CD4-positive, alpha-beta T cell treated with Interleukin-6 for 4 hours (primary cell): Measurements from ENCODE around the gene ZNF184.
"Not testable (repeated sequence)": the region's sequence is repeated elsewhere in the genome, so short reads cannot be mapped to it uniquely, and the experiment has no call there.

Source experiments
- DNase-seq: peaks from one replicate; pipeline ENCODE4 v3.0.0-alpha.2; 2020; ENCODE audit warnings: mixed read lengths

The ZNF184 gene

GRCh38 chr6:27478706-27479318, 5.9 kb upstream of the ZNF184 start:
- DNase-seq: peak; percentile 84

GRCh38 chr6:27478141-27478705, 5.3 kb upstream of the ZNF184 start:
- DNase-seq: peak; percentile 13

GRCh38 chr6:27477318-27478013, 4.6 kb upstream of the ZNF184 start:
- DNase-seq: no peak

GRCh38 chr6:27476090-27476489, 3.2 kb upstream of the ZNF184 start:
- no peak for DNase-seq

GRCh38 chr6:27474672-27475071, 1.8 kb upstream of the ZNF184 start:
- no peak for DNase-seq

GRCh38 chr6:27474172-27474465, 1.2 kb upstream of the ZNF184 start:
- no peak for DNase-seq

- DNase-seq: peak; percentile 64
Measured at GRCh38 chr6:27472182-27472616, 706 bp downstream of the ZNF184 start.

GRCh38 chr6:27471365-27472115, 1.4 kb downstream of the ZNF184 start:
- no peak for DNase-seq

- no peak for DNase-seq
Measured at GRCh38 chr6:27470023-27470422, 2.9 kb downstream of the ZNF184 start.

GRCh38 chr6:27468334-27468733, 4.6 kb downstream of the ZNF184 start:
- DNase-seq: no peak

GRCh38 chr6:27452496-27452897, 20.4 kb downstream of the ZNF184 start:
- no peak for DNase-seq

- no peak for DNase-seq
Measured at GRCh38 chr6:27451660-27452390, 21.1 kb downstream of the ZNF184 start.

GRCh38 chr6:27448456-27448855, 24.4 kb downstream of the ZNF184 start:
- no peak for DNase-seq

- no peak for DNase-seq
Measured at GRCh38 chr6:27442932-27443331, 30.0 kb downstream of the ZNF184 start.

- DNase-seq: no peak
Measured at GRCh38 chr6:27441001-27441400, 31.9 kb downstream of the ZNF184 start.

- DNase-seq: no peak
Measured at GRCh38 chr6:27439371-27439770, 33.5 kb downstream of the ZNF184 start.

GRCh38 chr6:27433714-27434113, 39.2 kb downstream of the ZNF184 start:
- DNase-seq: no peak

GRCh38 chr6:27428966-27429365, 43.9 kb downstream of the ZNF184 start:
- DNase-seq: no peak

GRCh38 chr6:27428502-27428901, 44.4 kb downstream of the ZNF184 start:
- no peak for DNase-seq

- no peak for DNase-seq
Measured at GRCh38 chr6:27426045-27426620, 46.8 kb downstream of the ZNF184 start.

GRCh38 chr6:27424851-27425250, 48.1 kb downstream of the ZNF184 start:
- DNase-seq: not testable (repeated sequence)

- DNase-seq: no peak
Measured at GRCh38 chr6:27422651-27423332, 50.1 kb downstream of the ZNF184 start.
